ENCODE results near the gene CD47. TPM values are rescaled to one million over a fixed set of nuclear protein-coding genes. Genes with fewer than 3 reads are reported as not detected.
A peak's percentile ranks its signal among the peaks of the same experiment; 100 is the strongest.

CD47 gene
- total RNA-seq, 1 experiment from 2014 or later, result 42.5 TPM

GRCh38 chr3:108131475-108132134 lies 40.8 kb upstream of the CD47 start (continued):
- TF ChIP-seq CTCF (IDR thresholded peaks at IDR 0.05 in 2 of 3, conservative IDR thresholded peaks at IDR 0.05 in 1 of 3; ENCODE audit: borderline replicate concordance in 1 of 3, insufficient read depth in 1 of 3, low read depth in 2 of 3, low read length in 2 of 3) (no peak), SP1 (IDR thresholded peaks at IDR 0.05; ENCODE audit: low read depth) (no peak), FOSL1 (IDR thresholded peaks at IDR 0.05; ENCODE audit: low read depth) (no peak), EZH2 (IDR thresholded peaks at IDR 0.05) (no peak), ELF1 (IDR thresholded peaks at IDR 0.05; ENCODE audit: borderline replicate concordance, low read depth) (no peak), ZNF274 (IDR thresholded peaks at IDR 0.05; ENCODE audit: low read depth, low read length) (no peak)

DNA sequence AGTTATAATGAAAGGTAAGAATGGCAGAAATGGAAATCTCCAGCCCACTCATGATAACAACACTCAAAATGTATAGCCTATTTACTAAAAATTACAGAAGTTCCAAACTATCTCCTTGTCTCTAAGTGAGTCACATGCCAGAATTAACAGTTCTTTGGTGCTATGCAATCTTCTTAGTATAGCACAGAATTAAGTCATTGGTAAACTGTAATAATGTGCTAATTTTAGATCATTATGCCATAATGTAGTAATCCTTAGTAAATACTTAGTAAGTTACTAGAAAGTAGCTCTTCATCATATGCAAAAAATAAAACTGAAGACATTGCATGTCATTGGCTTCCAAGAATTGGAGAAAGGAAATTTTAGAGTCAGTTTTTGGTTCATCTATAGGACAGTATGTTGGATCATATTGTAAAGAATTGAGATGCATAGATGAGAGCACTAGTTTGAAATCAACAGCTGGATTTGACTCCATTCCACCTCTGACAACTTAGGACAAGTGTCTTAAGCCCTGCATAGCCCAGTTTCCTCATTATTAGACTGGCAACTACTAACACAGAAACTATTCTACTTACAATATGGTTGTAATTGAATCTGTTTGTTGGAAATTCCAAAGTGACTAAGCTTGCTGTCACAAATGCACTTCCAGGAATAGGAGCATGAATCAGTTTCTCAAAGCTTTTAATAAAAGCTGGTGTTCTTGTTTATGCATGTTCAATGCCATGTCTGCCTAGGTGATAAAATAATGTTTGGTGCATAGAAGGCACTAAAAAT lies 40.1 kb upstream of the CD47 start:
- DNase-seq (ENCODE audit: low read depth, low spot score) (peak; percentile 56), ATAC-seq (peak; percentile 50)
- Histone ChIP-seq H2AFZ (ENCODE audit: low read depth, low read length, poor library complexity, severe bottlenecking) (peak overlapping the region; percentile 21), H3K36me3 (ENCODE audit: control insufficient read depth in 1 of 2, insufficient read depth in 2 of 2, low read length in 2 of 2) (no peaks in the 10 kb centered on the region), H3K4me3 (replicated peaks in 1 of 2; ENCODE audit: low read depth in 1 of 2, low read length in 2 of 2) (peak overlapping the region in 1 of 2 experiments; percentile 13; a peak in 1 of 4 replicates), H3K79me2 (ENCODE audit: insufficient read depth, low read length) (no peaks in the 10 kb centered on the region), H4K20me1 (ENCODE audit: insufficient read depth) (no peaks in the 10 kb centered on the region), H3K27me3 (ENCODE audit: insufficient read depth, low read length) (no peaks in the 10 kb centered on the region), H3K27ac (ENCODE audit: low read depth, low read length) (no peak overlapping the region), H3K9me3 (ENCODE audit: control insufficient read depth in 1 of 2, insufficient read depth in 1 of 2, low read depth in 1 of 2, low read length in 2 of 2) (no peaks in the 10 kb centered on the region), H3K9me2 (ENCODE audit: insufficient read depth) (no peaks in the 10 kb centered on the region), H3K4me1 (ENCODE audit: control insufficient read depth in 1 of 2, insufficient read depth in 2 of 2, low read length in 2 of 2) (peaks cover 0 to 45% of the 10 kb centered on the region in 2 experiments), H3K4me2 (ENCODE audit: low read length) (peak overlapping the region; percentile 64), H3K9ac (ENCODE audit: low read length) (no peak overlapping the region)
- POLR2A ChIA-PET, result no interaction called here
- RAD21 ChIA-PET (ENCODE audit: low non-redundant PET in 1 of 2, low total read pairs in 2 of 2, uncharacterized antibody in 2 of 2, unreplicated experiment in 2 of 2), result no interaction called here
- CTCF ChIA-PET, result no interaction called here
- intact Hi-C loops (cut with micrococcal nuclease), result no loop called here
- no TSS peak for BruUV-seq (replicated peaks)
- TF ChIP-seq POLR2AphosphoS5 (IDR thresholded peaks at IDR 0.05; ENCODE audit: low read depth, low read length), result peak; percentile 36; the same call in 1 of the 2 replicates
- TF ChIP-seq YY1 (IDR thresholded peaks at IDR 0.05; ENCODE audit: extremely low read depth, insufficient replicate concordance, low read depth, low read length), result no peak
- TF ChIP-seq ZBTB33 (IDR thresholded peaks at IDR 0.05; ENCODE audit: extremely low read depth, insufficient replicate concordance, low read length), result no peak
- 0 out of 2 replicates have a peak, but pooled peaks have one; percentile 22 for TF ChIP-seq RAD21 (IDR thresholded peaks at IDR 0.05; ENCODE audit: low read depth)
- peak; percentile 87 for TF ChIP-seq JUND (IDR thresholded peaks at IDR 0.05)
- TF ChIP-seq CEBPB (IDR thresholded peaks at IDR 0.05; ENCODE audit: low read depth), result peak; percentile 65
- TF ChIP-seq ATF3 (IDR thresholded peaks at IDR 0.05), result no peak
- no peak for TF ChIP-seq POLR2A (IDR thresholded peaks at IDR 0.05; ENCODE audit: borderline replicate concordance, extremely low read depth, insufficient read depth, insufficient read length)
- no peak for TF ChIP-seq ZNF274 (IDR thresholded peaks at IDR 0.05; ENCODE audit: low read depth, low read length)
- TF ChIP-seq SP1 (IDR thresholded peaks at IDR 0.05; ENCODE audit: low read depth), result peak; percentile 92
- peak; percentile 95 for TF ChIP-seq FOSL1 (IDR thresholded peaks at IDR 0.05; ENCODE audit: low read depth)
- peak; percentile 76 for TF ChIP-seq SRF (IDR thresholded peaks at IDR 0.05; ENCODE audit: low read depth)
- no peak for TF ChIP-seq EZH2 (IDR thresholded peaks at IDR 0.05)
- peak; percentile 50 for TF ChIP-seq MAX (IDR thresholded peaks at IDR 0.05)
- no peak for TF ChIP-seq TCF7L2 (IDR thresholded peaks at IDR 0.05; ENCODE audit: borderline replicate concordance, extremely low read depth, insufficient read depth, insufficient read length)
- TF ChIP-seq ZFX (IDR thresholded peaks at IDR 0.05), result no peak
- TF ChIP-seq EGR1 (IDR thresholded peaks at IDR 0.05; ENCODE audit: low read depth), result peak; percentile 42; the same call in 1 of the 2 replicates
- 0 out of 2 replicates have a peak, but pooled peaks have one; percentile 27 for TF ChIP-seq SIN3A (IDR thresholded peaks at IDR 0.05; ENCODE audit: low read depth)
